Measurements from ENCODE around the gene PCDHB11. TPM values are rescaled to one million over a fixed set of nuclear protein-coding genes. Genes with fewer than 3 reads are reported as not detected.
A peak's percentile ranks its signal among the peaks of the same experiment; 100 is the strongest.
"Not testable (repeated sequence)": the region's sequence is repeated elsewhere in the genome, so short reads cannot be mapped to it uniquely, and the experiment has no call there.

The PCDHB11 gene
- total and polyA plus RNA-seq, 9 of the 15 experiments (the other 6 are each of a cell fraction or from before 2014, with no cell fraction given): not detected

GRCh38 chr5:141177577-141178191 lies 21.7 kb upstream of the PCDHB11 start, which contains the start of gene PCDHB8:
TSS of gene PCDHB8 (plus strand) at chr5:141177790. CDS start at chr5:141178035, 245 bp downstream.
- H3K27ac ChIP-seq (ENCODE audit: extremely low read depth, low read depth, low read length); H3K4me3 ChIP-seq; H3K79me2 ChIP-seq (ENCODE audit: control insufficient read depth, insufficient read depth, low read length); intact Hi-C loops (cut with micrococcal nuclease); H3K9ac ChIP-seq (ENCODE audit: insufficient read depth in 1 of 2, low read depth in 2 of 2, low read length in 2 of 2); in situ Hi-C loops (cut with MboI); H3K4me1 ChIP-seq (replicated peaks in 1 of 2; ENCODE audit: control insufficient read depth in 2 of 2, insufficient read depth in 2 of 2, low read length in 2 of 2); BruUV-seq (replicated peaks); POLR2A ChIA-PET; H3K9me3 ChIP-seq (replicated peaks; ENCODE audit: control insufficient read depth, insufficient read depth, low read depth, low read length); H3K36me3 ChIP-seq (ENCODE audit: control insufficient read depth, insufficient read depth, low read length); H3K9me1 ChIP-seq (ENCODE audit: control insufficient read depth, insufficient read depth, low read length); CTCF ChIA-PET (ENCODE audit: low intra/inter-chr PET ratio); H4K20me1 ChIP-seq (replicated peaks; ENCODE audit: control insufficient read depth, insufficient read depth, low read length); H2AFZ ChIP-seq (ENCODE audit: low read depth, low read length); H3K4me2 ChIP-seq (ENCODE audit: insufficient read depth, low read length): not testable (repeated sequence)
- ATAC-seq: peak; percentile 86
- FAIRE-seq: peak; percentile 84
- under 1% methylated on average over 12 of the region's 18 CpGs for WGBS (ENCODE audit: insufficient coverage, low coverage, missing lambda C conversion rate)
- peak in 2 of 4 experiments; percentile 6 to 15 for DNase-seq (ENCODE audit: extremely low read depth in 1 of 4, low spot score in 3 of 4)
- TF ChIP-seq, protein P1, sequence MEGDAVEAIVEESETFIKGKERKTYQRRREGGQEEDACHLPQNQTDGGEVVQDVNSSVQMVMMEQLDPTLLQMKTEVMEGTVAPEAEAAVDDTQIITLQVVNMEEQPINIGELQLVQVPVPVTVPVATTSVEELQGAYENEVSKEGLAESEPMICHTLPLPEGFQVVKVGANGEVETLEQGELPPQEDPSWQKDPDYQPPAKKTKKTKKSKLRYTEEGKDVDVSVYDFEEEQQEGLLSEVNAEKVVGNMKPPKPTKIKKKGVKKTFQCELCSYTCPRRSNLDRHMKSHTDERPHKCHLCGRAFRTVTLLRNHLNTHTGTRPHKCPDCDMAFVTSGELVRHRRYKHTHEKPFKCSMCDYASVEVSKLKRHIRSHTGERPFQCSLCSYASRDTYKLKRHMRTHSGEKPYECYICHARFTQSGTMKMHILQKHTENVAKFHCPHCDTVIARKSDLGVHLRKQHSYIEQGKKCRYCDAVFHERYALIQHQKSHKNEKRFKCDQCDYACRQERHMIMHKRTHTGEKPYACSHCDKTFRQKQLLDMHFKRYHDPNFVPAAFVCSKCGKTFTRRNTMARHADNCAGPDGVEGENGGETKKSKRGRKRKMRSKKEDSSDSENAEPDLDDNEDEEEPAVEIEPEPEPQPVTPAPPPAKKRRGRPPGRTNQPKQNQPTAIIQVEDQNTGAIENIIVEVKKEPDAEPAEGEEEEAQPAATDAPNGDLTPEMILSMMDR (IDR thresholded peaks at IDR 0.05 in 2 of 3, conservative IDR thresholded peaks at IDR 0.05 in 1 of 3; ENCODE audit: insufficient read depth in 2 of 3, low read depth in 1 of 3, low read length in 3 of 3): peak in 1 of 3 experiments; percentile 21; a peak in 2 of 6 replicates
- 0 out of 4 replicates have a peak, but pooled peaks of 1 of the 2 experiments have one; percentile 7 for TF ChIP-seq RAD21 (CRISPR knock-in tag; conservative IDR thresholded peaks at IDR 0.05 in 1 of 2, IDR thresholded peaks at IDR 0.05 in 1 of 2)
- peaks cover 8 to 19% of the 10 kb centered on the region in 2 experiments; a peak in 3 of 5 replicates for H3K27me3 ChIP-seq (ENCODE audit: control insufficient read depth in 2 of 2, insufficient read depth in 2 of 2, low read length in 2 of 2)

DNA sequence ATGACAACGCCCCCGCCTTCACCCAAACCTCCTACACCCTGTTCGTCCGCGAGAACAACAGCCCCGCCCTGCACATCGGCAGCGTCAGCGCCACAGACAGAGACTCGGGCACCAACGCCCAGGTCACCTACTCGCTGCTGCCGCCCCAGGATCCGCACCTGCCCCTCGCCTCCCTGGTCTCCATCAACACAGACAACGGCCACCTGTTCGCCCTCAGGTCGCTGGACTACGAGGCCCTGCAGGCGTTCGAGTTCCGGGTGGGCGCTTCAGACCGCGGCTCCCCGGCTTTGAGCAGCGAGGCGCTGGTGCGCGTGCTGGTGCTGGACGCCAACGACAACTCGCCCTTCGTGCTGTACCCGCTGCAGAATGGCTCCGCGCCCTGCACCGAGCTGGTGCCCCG lies 20.1 kb upstream of the PCDHB11 start:
- H3K79me2 ChIP-seq (ENCODE audit: control insufficient read depth, insufficient read depth, low read length); H3K9ac ChIP-seq (ENCODE audit: insufficient read depth in 1 of 2, low read depth in 2 of 2, low read length in 2 of 2); POLR2A ChIA-PET; intact Hi-C loops (cut with micrococcal nuclease); ATAC-seq; H3K4me3 ChIP-seq; H3K27ac ChIP-seq (ENCODE audit: extremely low read depth, low read depth, low read length); H4K20me1 ChIP-seq (replicated peaks; ENCODE audit: control insufficient read depth, insufficient read depth, low read length); H2AFZ ChIP-seq (ENCODE audit: low read depth, low read length); H3K36me3 ChIP-seq (ENCODE audit: control insufficient read depth, insufficient read depth, low read length); H3K9me3 ChIP-seq (replicated peaks; ENCODE audit: control insufficient read depth, insufficient read depth, low read depth, low read length); FAIRE-seq; H3K4me1 ChIP-seq (replicated peaks in 1 of 2; ENCODE audit: control insufficient read depth in 2 of 2, insufficient read depth in 2 of 2, low read length in 2 of 2); CTCF ChIA-PET (ENCODE audit: low intra/inter-chr PET ratio); DNase-seq (ENCODE audit: extremely low read depth in 1 of 4, low spot score in 3 of 4); H3K9me1 ChIP-seq (ENCODE audit: control insufficient read depth, insufficient read depth, low read length); in situ Hi-C loops (cut with MboI); BruUV-seq (replicated peaks); H3K4me2 ChIP-seq (ENCODE audit: insufficient read depth, low read length): not testable (repeated sequence)
- 8% methylated on average over 23 of the region's 39 CpGs for WGBS (ENCODE audit: insufficient coverage, low coverage, missing lambda C conversion rate)
- peaks cover 8 to 19% of the 10 kb centered on the region in 2 experiments; a peak in 3 of 5 replicates for H3K27me3 ChIP-seq (ENCODE audit: control insufficient read depth in 2 of 2, insufficient read depth in 2 of 2, low read length in 2 of 2)

DNA sequence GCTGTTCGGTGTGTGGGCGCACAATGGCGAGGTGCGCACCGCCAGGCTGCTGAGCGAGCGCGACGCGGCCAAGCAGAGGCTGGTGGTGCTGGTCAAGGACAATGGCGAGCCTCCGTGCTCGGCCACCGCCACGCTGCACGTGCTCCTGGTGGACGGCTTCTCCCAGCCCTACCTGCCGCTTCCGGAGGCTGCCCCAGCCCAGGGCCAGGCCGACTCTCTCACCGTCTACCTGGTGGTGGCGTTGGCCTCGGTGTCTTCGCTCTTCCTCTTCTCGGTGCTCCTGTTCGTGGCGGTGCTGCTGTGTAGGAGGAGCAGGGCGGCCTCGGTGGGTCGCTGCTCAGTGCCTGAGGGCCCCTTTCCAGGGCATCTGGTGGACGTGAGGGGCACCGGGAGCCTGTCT lies 19.6 kb upstream of the PCDHB11 start:
- POLR2A ChIA-PET; in situ Hi-C loops (cut with MboI); CTCF ChIA-PET (ENCODE audit: low intra/inter-chr PET ratio); ATAC-seq; H3K79me2 ChIP-seq (ENCODE audit: control insufficient read depth, insufficient read depth, low read length); intact Hi-C loops (cut with micrococcal nuclease); H3K9ac ChIP-seq (ENCODE audit: insufficient read depth in 1 of 2, low read depth in 2 of 2, low read length in 2 of 2); H3K9me1 ChIP-seq (ENCODE audit: control insufficient read depth, insufficient read depth, low read length); H3K4me3 ChIP-seq; FAIRE-seq; H3K4me1 ChIP-seq (replicated peaks in 1 of 2; ENCODE audit: control insufficient read depth in 2 of 2, insufficient read depth in 2 of 2, low read length in 2 of 2); H3K27ac ChIP-seq (ENCODE audit: extremely low read depth, low read depth, low read length); H2AFZ ChIP-seq (ENCODE audit: low read depth, low read length); H3K9me3 ChIP-seq (replicated peaks; ENCODE audit: control insufficient read depth, insufficient read depth, low read depth, low read length); H3K4me2 ChIP-seq (ENCODE audit: insufficient read depth, low read length); BruUV-seq (replicated peaks); H3K36me3 ChIP-seq (ENCODE audit: control insufficient read depth, insufficient read depth, low read length); H4K20me1 ChIP-seq (replicated peaks; ENCODE audit: control insufficient read depth, insufficient read depth, low read length); DNase-seq (ENCODE audit: extremely low read depth in 1 of 4, low spot score in 3 of 4): not testable (repeated sequence)
- peaks cover 8 to 15% of the 10 kb centered on the region in 2 experiments; a peak in 3 of 5 replicates for H3K27me3 ChIP-seq (ENCODE audit: control insufficient read depth in 2 of 2, insufficient read depth in 2 of 2, low read length in 2 of 2)
- 4% methylated on average over 15 of the region's 32 CpGs for WGBS (ENCODE audit: insufficient coverage, low coverage, missing lambda C conversion rate)
